Neuronal stem cell (in vitro differentiated cells): Measurements from ENCODE around the gene UBE3B.

ENCODE experiments used
- DNase-seq: peaks from one replicate; pipeline ENCODE4 v3.0.0-alpha.2; 2013; ENCODE audit warnings: low spot score
- H2AFZ ChIP-seq: one replicate; pipeline ENCODE4 v1.6.1; 2013; ENCODE audit warnings: mild to moderate bottlenecking, low read length, inconsistent platforms
- H2AK5ac ChIP-seq: 2 replicates; pipeline ENCODE4 v1.6.1; 2013; ENCODE audit warnings: low read depth, mild to moderate bottlenecking, inconsistent platforms, low read length, moderate library complexity, mixed read lengths
- H2BK120ac ChIP-seq: 2 replicates; pipeline ENCODE4 v1.6.1; 2013; ENCODE audit warnings: low read depth, mild to moderate bottlenecking, inconsistent platforms, low read length, moderate library complexity, mixed read lengths
- H2BK12ac ChIP-seq: one replicate; pipeline ENCODE4 v1.6.1; 2013; ENCODE audit warnings: low read length, inconsistent platforms
- H2BK15ac ChIP-seq: 2 replicates; pipeline ENCODE4 v1.6.1; 2013; ENCODE audit warnings: mild to moderate bottlenecking, low read length, inconsistent platforms, mixed read lengths
- H2BK5ac ChIP-seq: one replicate; pipeline ENCODE4 v1.6.1; 2013; ENCODE audit warnings: inconsistent platforms, mild to moderate bottlenecking, low read length, moderate library complexity
- H3K14ac ChIP-seq: one replicate; pipeline ENCODE4 v1.6.1; 2013; ENCODE audit warnings: low read length, inconsistent platforms
- H3K18ac ChIP-seq: 2 replicates; pipeline ENCODE4 v1.6.1; 2013; ENCODE audit warnings: low read length, inconsistent platforms
- H3K23ac ChIP-seq: 2 replicates; pipeline ENCODE4 v1.6.1; 2013; ENCODE audit warnings: low read depth, mild to moderate bottlenecking, mixed read lengths, low read length, inconsistent platforms; ENCODE audit not compliant: poor library complexity
- H3K27ac ChIP-seq: replicated peaks from 3 replicates; pipeline ENCODE4 v1.5.1; 2013; ENCODE audit warnings: low read length, inconsistent platforms
- H3K27me3 ChIP-seq, 3 experiments: 2 replicates each; pipeline ENCODE4 v1.6.1; 2013; ENCODE audit warnings: low read length in 3 of 3, mild to moderate bottlenecking in 2 of 3, inconsistent platforms in 1 of 3, low read depth in 1 of 3, mixed read lengths in 1 of 3, moderate library complexity in 1 of 3; ENCODE audit not compliant: control insufficient read depth in 3 of 3, insufficient read depth in 3 of 3
- H3K36me3 ChIP-seq, 2 donors: replicated peaks in 1 of 2; 2 replicates each; pipeline ENCODE4 v1.6.1; 2013; ENCODE audit warnings: low read length in 2 of 2; ENCODE audit not compliant: control insufficient read depth in 2 of 2, insufficient read depth in 2 of 2
- H3K4ac ChIP-seq: 2 replicates; pipeline ENCODE4 v1.6.1; 2013; ENCODE audit warnings: inconsistent platforms, mild to moderate bottlenecking, low read length, moderate library complexity
- H3K4me1 ChIP-seq, 2 donors: 1 replicate in 1 of 2; 2 replicates in 1 of 2; pipeline ENCODE4 v1.6.1; 2013; ENCODE audit warnings: low read length in 2 of 2, low read depth in 1 of 2; ENCODE audit not compliant: control insufficient read depth in 2 of 2, insufficient read depth in 1 of 2
- H3K4me2 ChIP-seq: one replicate; pipeline ENCODE4 v1.6.1; 2013; ENCODE audit warnings: mild to moderate bottlenecking, low read length, inconsistent platforms; ENCODE audit not compliant: insufficient read depth, poor library complexity, severe bottlenecking
- H3K4me3 ChIP-seq, 2 donors: 2 replicates each; pipeline ENCODE4 v1.5.1; 2013; ENCODE audit warnings: low read length in 2 of 2, mild to moderate bottlenecking in 2 of 2, inconsistent platforms in 1 of 2, moderate library complexity in 1 of 2
- H3K79me1 ChIP-seq: one replicate; pipeline ENCODE4 v1.6.1; 2013; ENCODE audit warnings: low read depth, mild to moderate bottlenecking, inconsistent platforms, low read length, moderate library complexity
- H3K9ac ChIP-seq: one replicate; pipeline ENCODE4 v1.6.1; 2013; ENCODE audit warnings: mild to moderate bottlenecking, low read depth, low read length, inconsistent platforms; ENCODE audit not compliant: poor library complexity
- H3K9me3 ChIP-seq, 2 donors: replicated peaks in 1 of 2; 2 replicates each; pipeline versions ENCODE3 to v1.6.1; 2013; ENCODE audit warnings: low read length in 2 of 2, mild to moderate bottlenecking in 2 of 2, inconsistent platforms in 1 of 2, low read depth in 1 of 2, mixed read lengths in 1 of 2, moderate library complexity in 1 of 2; ENCODE audit not compliant: control insufficient read depth in 2 of 2, insufficient read depth in 1 of 2
- H4K8ac ChIP-seq: one replicate; pipeline ENCODE4 v1.6.1; 2013; ENCODE audit warnings: low read depth, mild to moderate bottlenecking, inconsistent platforms, low read length, moderate library complexity
- H4K91ac ChIP-seq: one replicate; pipeline ENCODE4 v1.6.1; 2013; ENCODE audit warnings: low read length, low read depth, mild to moderate bottlenecking, inconsistent platforms; ENCODE audit not compliant: poor library complexity
- WGBS, 2 donors: extraction: QIAGEN DNeasy Blood & Tissue Kit; methylation state at CpG; one replicate each; pipeline ENCODE4 v1.1.7; 2013; ENCODE audit warnings: missing lambda C conversion rate in 2 of 2, mixed read lengths in 1 of 2; ENCODE audit not compliant: insufficient read length in 2 of 2, insufficient replicate concordance in 1 of 2; ENCODE audit errors: extremely low coverage in 2 of 2; 5-methylcytosine and 5-hydroxymethylcytosine counted together

Gene UBE3B

DNA sequence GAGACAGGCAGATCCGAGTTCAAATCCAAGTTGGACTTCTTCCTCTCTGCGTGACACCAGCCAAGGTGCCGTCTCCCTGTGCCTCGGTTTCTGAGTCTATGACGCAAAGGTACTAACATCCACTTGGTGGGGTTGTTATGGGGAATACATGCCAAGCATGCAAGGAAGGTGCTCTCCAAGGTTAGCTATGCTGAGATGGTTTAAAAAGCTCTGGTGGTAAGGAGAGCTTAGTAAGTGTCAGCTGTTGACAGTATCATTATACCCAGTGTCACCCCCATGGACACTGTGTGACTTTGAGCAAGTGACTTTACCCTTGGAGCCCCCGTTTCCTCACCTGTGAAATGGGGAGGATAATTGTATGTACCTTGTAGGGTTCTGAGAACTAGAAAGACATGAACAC, 73.7 kb downstream of the UBE3B start:
- Histone ChIP-seq H3K9me3 (no peaks in the 10 kb centered on the region), H2BK5ac (no peak overlapping the region), H3K9ac (no peak overlapping the region), H3K36me3 (peaks cover 0 to 4% of the 10 kb centered on the region in 2 donors), H4K91ac (no peak overlapping the region), H2BK120ac (no peak overlapping the region), H3K79me1 (no peaks in the 10 kb centered on the region), H3K4me1 (peaks cover 0 to 18% of the 10 kb centered on the region in 2 donors), H3K18ac (no peak overlapping the region), H3K4me2 (no peak overlapping the region), H3K27ac (no peak overlapping the region), H2BK12ac (no peak overlapping the region), H2AFZ (no peak overlapping the region), H3K23ac (no peak overlapping the region), H3K4me3 (peak overlapping the region in 1 of 2 donors; percentile 3), H3K27me3 (no peaks in the 10 kb centered on the region), H2AK5ac (no peak overlapping the region), H2BK15ac (no peak overlapping the region), H4K8ac (no peak overlapping the region), H3K4ac (no peak overlapping the region), H3K14ac (no peak overlapping the region)
- WGBS, 2 donors = no CpG with 5 or more reads among the region's 6 CpGs
- no peak for DNase-seq

DNA sequence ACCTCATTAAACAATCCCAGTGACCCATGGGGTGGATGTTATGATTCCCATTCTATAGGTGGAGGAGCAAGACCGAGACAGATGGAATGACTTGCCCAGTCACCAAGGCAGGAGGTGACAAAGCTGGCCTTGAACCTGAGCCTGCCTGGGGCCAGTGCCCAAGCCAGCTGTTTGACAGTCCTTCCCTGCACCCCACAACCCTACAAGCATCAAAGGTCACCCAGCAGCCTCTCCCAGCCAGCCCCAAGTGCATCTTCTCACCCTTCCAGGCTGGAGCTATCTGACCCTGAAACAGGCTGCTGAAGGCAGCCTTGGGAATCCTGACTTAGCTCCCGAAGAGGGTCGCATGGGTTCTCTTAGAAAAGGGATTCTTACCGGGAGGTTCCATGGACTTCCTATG, 75.5 kb downstream of the UBE3B start:
- Histone ChIP-seq H3K9me3 (no peaks in the 10 kb centered on the region), H3K4me3 (no peak overlapping the region), H3K9ac (no peak overlapping the region), H2BK5ac (no peak overlapping the region), H3K23ac (no peak overlapping the region), H2AFZ (no peak overlapping the region), H2AK5ac (no peak overlapping the region), H3K27me3 (no peaks in the 10 kb centered on the region), H4K91ac (no peak overlapping the region), H2BK15ac (no peak overlapping the region), H3K18ac (peak overlapping the region; percentile 45), H3K4ac (no peak overlapping the region), H3K36me3 (peaks cover 0 to 22% of the 10 kb centered on the region in 2 donors), H2BK120ac (no peak overlapping the region), H3K27ac (no peak overlapping the region), H3K4me2 (no peak overlapping the region), H3K4me1 (peaks cover 0 to 20% of the 10 kb centered on the region in 2 donors), H3K79me1 (no peaks in the 10 kb centered on the region), H4K8ac (no peak overlapping the region), H3K14ac (no peak overlapping the region), H2BK12ac (no peak overlapping the region)
- WGBS, 2 donors = no CpG with 5 or more reads among the region's 4 CpGs
- no peak for DNase-seq

DNA sequence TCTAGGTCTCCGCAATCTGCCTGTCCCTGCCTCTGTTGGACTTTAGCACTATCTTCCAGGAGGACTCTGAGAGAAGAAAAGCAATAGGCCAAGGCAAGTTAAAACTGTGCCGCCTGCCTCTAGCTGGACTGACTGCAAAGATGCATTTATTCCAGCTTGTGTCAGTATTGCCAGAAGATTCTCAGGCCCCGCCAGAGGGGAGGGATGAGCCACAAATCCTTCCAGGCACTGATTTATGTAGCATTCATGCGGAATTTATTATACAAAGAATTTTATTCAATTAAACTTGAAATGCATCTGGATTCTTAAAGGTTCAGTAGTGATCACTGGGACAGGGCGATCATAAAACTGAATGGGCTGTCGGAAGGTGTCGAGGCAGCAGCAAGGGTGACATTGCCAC, 76.0 kb downstream of the UBE3B start:
- Histone ChIP-seq H4K8ac (no peak overlapping the region), H3K27me3 (no peaks in the 10 kb centered on the region), H3K14ac (no peak overlapping the region), H2AK5ac (no peak overlapping the region), H3K27ac (no peak overlapping the region), H3K9me3 (no peaks in the 10 kb centered on the region), H3K79me1 (no peaks in the 10 kb centered on the region), H3K4me2 (no peak overlapping the region), H4K91ac (no peak overlapping the region), H3K23ac (no peak overlapping the region), H2AFZ (no peak overlapping the region), H2BK5ac (no peak overlapping the region), H2BK120ac (no peak overlapping the region), H3K36me3 (peaks cover 0 to 27% of the 10 kb centered on the region in 2 donors), H3K9ac (no peak overlapping the region), H3K18ac (no peak overlapping the region), H2BK15ac (no peak overlapping the region), H3K4me1 (peaks cover 0 to 21% of the 10 kb centered on the region in 2 donors), H3K4me3 (no peak overlapping the region), H2BK12ac (no peak overlapping the region), H3K4ac (no peak overlapping the region)
- no peak for DNase-seq
- no CpG with 5 or more reads among the region's 7 CpGs for WGBS, 2 donors

DNA sequence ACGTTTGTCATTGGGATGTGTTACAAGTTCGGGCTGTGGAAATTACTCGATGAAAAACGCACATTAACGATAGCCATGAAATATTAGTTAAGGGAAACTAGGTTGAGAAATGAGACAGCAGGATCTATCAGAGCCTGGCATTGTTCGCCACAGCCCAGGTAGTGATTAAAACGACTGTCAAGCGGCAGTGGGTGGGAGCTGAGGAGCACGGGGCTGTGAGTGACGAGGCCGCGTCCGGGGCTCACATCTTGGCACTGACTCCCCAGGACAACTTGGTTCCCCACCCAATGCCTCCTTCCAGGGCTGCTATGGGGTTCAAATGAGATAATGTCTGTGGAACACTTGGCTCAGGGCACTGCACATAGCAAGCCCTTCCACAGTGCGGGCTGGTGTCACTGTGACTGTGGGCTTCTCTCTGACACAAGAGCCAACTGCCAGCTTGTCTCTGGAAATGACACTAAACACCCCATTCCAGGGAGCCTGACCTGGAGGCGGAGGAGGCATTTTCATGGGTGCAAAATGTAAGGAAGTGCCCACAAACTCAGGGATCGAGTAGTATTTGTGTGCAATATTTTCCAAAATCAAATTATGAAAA, 76.6 kb downstream of the UBE3B start:
- no CpG with 5 or more reads among the region's 16 CpGs for WGBS, 2 donors
- H3K4me3 ChIP-seq = no peak overlapping the region
- no peak overlapping the region for H4K91ac ChIP-seq
- no peak overlapping the region for H3K4ac ChIP-seq
- peak overlapping the region; percentile 81 for H2AK5ac ChIP-seq
- peak overlapping the region; percentile 25 for H3K23ac ChIP-seq
- peaks cover 0 to 32% of the 10 kb centered on the region in 2 donors for H3K36me3 ChIP-seq
- peaks cover 0 to 21% of the 10 kb centered on the region in 2 donors for H3K4me1 ChIP-seq
- H2BK12ac ChIP-seq = no peak overlapping the region
- no peak overlapping the region for H2BK120ac ChIP-seq
- H3K18ac ChIP-seq = peak overlapping the region; percentile 74
- no peak overlapping the region for H4K8ac ChIP-seq
- H2AFZ ChIP-seq = no peak overlapping the region
- no peak for DNase-seq
- H3K9ac ChIP-seq = no peak overlapping the region
- H2BK15ac ChIP-seq = no peak overlapping the region
- no peaks in the 10 kb centered on the region for H3K9me3 ChIP-seq
- H3K4me2 ChIP-seq = no peak overlapping the region
- H3K27ac ChIP-seq = no peak overlapping the region
- no peaks in the 10 kb centered on the region for H3K27me3 ChIP-seq
- H3K79me1 ChIP-seq = no peaks in the 10 kb centered on the region
- H2BK5ac ChIP-seq = no peak overlapping the region
- H3K14ac ChIP-seq = peak overlapping the region; percentile 50
